GM21528 (cell line): ENCODE results near the gene IGFBPL1.
"Not testable (repeated sequence)": the region's sequence is repeated elsewhere in the genome, so short reads cannot be mapped to it uniquely, and the experiment has no call there.

Experiments used
- ATAC-seq: cut with Tn5 transposase; IDR thresholded peaks from one replicate; pipeline ENCODE4 v1.9.1; 2021; ENCODE audit warnings: mild to moderate bottlenecking, moderate library complexity; ENCODE audit not compliant: unreplicated experiment, low FRiP score

IGFBPL1 gene

DNA sequence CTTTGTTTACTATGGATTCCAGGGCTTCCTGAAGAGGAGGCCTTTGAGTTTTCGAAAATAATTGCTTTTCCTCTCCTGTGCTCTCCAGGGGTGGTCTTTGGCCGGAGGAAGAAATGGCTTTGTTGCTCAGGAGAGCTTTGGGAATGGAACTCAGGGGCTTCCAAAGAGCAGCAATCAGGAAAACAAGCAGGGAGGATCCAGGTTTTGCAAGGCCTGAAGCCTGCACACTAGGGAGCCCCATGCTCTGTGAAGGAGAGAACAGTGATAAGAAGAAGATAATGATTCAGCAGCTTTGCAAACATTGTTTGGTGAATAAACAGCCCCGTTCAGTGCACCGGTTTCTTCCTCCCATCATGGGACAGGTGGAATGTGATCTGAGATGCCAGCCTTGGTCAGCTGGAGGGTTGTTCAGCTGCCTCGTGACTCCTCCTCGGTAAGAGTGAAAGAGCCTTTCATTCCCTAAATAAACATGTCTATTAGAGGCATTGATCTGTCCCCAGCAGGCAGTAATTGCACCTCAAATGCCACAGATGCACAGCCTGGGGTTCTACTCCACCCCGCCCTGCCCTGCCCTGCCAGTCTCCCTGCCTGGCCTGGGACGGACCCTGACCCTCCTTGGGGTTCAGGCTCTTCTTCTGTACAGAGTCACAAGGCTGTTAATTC lies 43.3 kb downstream of the IGFBPL1 start:
- ATAC-seq: no peak

DNA sequence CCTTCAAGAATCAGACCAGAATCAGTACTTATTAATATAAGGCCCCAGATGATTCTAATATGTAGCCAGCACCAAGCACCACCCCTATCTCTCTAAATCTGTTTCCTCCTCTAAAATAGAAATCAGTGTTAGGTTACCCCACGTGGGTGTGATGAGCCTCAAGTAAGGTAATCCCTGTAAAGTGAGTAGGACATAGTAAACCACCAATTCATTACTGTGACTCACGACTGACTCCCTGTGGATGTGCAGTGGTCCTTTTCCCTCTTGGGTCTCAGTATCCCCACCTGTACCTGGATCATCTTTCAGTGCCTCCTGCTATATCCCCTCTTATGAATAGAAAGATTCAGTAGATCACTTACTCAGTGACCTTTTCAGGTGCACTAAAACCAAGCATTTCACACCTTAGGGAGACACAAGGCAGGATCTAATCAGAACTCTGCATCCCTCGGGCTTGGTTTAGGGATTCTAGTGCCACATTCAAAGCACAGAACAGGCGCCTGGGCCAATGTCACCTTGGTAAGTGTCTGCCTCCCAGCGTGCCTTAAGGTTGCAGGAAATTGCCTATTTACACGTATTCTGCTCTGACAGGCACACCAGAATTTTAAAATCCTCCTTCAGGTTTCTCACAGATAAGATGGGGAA lies 43.9 kb downstream of the IGFBPL1 start:
- no peak for ATAC-seq

DNA sequence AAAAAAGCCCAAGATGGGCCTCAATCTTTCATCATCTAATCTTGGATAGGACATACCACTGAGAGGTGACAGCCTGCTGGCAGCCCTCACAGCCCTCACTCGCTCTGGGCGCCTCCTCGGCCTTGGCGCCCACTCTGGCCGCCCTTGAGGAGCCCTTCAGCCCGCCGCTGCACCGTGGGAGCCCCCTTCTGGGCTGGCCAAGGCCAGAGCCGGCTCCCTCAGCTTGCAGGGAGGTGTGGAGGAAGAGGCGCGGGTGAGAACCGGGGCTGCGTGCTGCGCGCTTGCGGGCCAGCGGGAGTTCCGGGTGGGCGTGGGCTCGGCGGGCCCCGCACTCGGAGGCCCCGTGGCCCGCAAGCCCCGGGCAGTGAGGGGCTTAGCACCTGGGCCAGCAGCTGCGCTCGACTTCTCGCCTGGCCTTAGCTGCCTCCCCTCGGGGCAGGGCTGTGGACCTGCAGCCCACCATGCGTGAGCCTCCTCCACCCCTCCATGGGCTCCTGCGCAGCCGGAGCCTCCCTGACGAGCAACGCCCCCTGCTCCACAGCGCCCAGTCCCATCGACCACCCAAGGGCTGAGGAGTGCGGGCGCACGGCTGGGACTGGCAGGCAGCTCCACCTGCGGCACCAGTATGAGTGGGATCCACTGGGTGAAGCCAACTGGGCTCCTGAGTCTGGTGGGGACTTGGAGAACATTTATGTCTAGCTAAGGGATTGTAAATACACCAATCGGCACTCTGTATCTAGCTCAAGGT lies 46.7 kb downstream of the IGFBPL1 start:
- ATAC-seq: not testable (repeated sequence)

DNA sequence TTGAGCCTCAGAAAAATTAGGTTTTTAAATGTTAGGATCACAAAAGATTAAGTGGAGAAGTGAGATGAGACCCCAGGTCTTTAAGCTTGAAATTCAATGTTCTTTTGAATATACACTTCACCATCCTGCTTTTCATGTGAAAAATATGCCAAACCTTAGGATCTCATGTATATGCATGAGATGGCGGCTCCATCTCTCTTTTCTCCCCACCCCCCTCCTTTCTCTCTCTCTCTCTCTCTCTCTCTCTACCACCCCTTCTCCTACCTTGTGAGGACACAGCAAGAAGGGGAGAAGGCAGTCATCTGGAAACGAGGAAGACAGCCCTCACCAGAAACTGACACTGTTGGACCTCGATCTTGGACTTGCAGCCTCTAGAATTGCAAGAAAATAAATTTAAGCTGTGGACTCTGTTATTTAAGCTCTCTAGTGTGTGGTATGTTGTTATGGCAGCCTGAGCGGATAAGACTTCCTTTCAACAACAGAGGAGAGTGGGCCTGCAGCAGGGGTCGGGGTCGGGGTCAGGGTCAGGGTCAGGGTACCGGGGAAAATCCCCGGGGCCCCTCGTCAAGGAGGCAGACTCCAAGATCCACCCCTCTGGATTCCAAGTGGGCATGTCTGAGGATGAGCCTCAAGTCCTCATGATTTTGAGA lies 48.1 kb downstream of the IGFBPL1 start:
- no peak for ATAC-seq

DNA sequence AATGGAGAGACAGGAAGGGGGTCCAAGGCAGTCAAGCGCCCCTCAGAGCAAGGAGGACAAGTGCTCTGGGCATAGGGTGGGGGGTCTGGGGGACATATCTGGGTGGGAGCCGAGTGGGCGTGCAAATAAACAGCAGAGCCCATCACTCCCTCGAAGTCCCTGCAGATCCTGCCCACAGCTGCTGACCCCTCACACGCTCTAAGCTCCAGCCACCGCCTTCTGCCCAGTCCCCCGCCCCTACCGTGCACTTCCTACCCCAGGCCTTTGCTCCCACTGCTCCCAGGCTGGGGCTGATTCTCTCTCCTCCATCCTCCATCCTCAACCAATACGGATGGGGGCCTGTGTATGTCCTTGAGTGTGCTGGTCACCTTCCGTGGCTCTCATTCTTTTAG lies 48.7 kb downstream of the IGFBPL1 start:
- ATAC-seq: no peak

DNA sequence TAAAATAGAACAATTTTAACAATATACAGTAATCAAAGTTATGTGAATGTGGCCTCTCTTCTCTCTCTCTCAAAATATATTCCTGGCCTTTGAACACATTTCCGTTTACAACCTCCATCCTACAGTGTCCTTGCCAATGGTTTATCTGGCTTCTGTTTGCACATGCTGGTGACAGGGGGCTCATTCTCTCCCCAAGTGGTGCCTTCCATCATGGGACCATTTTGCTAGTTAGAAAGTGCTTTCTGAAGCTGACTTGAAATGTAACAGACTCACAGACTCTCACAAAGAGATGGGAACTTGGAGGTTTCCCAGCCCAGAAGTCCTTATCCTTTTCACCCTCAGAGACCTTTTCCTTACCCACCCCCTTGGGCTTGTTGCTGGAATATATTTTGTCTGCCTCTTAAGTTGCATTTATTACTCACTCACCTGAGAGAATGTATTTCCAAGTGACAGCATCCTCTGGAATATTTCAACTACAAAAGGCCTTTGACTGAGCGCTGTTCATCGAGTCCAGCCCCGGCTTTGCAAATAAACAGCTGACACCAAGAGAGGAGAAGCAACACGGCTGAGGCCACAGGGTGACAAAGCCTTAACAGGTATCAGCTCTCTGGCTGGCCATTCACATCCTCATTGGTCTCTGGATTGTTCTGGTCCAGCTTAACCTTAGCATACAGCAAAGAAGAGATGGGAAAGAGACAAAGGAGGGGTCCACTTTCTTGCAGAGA lies 49.2 kb downstream of the IGFBPL1 start:
- no peak for ATAC-seq

DNA sequence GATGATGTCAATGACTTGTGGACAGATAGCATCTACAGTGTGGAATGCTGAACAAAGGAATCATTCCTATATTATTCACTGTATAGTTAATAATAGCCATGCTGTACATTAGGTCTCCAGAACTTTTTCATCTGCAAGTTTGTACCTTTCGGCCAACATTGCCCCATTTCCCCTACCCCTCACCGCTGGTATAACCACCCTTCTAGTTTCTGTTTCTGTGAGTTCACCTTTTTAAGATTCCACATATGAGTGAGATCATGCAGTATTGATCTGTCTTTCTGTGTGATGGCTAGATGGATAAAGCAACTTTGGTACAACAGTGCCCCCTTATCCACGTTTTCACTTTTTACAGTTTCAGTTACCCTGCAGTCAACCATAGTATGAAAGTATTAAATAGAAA lies 50.6 kb downstream of the IGFBPL1 start:
- ATAC-seq: no peak

DNA sequence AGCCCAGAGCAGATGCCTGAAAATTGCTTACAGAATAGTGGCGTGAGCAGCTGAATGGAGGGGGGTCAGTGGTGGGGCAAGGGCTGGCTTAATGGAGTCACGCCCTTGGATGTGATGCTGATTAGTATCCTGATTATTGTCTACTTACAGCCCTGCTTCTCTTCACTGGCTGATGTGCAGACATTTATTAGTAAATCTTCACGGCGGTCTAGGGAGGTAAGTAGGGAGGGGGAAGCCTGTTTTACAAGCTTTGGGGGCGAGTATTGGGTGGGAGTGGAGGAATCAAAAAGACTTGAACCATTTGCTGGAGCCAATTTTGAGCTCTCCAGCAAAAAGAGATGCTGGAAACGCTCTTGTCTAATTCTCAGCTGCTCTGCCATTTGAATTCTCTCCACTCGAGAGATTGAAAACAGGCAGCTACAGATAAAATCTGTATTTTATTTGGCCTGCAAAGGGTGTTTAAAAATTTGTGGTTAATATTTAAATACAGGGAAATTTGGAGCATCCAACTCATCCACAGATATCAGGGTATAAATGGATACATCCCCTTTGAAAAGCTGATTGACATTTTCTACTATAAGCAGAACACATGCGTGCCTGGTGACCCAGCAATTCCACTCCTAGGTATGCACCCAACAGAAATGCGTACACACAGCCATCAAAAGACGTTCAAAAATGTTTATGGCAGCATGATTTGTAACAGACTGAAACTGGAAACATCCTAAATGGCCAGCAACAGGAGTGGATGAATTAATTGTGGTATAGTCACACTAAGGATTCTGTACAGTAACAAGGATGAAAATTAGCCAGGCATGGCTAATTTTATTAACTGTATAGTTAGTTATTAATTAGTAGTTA lies 51.3 kb downstream of the IGFBPL1 start:
- no peak for ATAC-seq

DNA sequence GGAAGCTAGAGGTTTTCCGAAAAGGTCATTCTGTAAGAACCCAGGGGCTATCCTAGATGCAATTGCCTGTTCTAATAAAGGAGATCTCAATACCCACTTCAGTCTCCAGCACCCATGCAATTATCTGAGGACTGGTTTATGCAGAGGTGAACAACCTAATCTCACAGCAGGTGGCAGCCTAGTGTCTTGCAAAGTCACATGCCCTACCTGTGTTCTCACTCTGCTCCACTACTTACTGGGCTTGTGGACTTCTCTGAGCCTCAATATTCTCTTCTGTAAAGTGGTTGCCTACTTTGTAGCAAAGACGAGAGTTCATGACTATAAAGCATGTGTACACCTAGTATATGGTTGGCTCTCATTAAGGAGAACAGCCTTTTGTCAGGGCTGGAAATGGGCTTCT lies 52.8 kb downstream of the IGFBPL1 start:
- ATAC-seq: no peak

DNA sequence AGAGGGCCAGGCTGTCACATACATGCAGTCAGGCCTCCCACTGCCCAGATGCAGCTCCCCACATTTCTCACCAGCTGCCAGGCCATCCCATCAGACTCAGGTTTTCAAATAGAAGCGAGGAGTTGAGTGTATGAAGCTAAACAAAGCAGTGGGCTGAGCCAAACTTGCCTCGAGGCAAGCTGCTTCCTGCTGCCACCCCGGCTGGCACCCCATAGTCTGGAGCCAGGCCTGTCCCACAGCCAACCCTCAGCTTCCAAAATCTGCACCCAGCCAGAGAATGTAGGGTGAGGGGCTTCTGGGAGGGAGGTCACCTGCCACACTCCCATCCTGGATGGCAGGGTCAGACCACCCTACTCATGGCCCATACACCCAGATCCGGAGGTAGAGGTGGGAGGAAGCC lies 54.1 kb downstream of the IGFBPL1 start:
- ATAC-seq: no peak

DNA sequence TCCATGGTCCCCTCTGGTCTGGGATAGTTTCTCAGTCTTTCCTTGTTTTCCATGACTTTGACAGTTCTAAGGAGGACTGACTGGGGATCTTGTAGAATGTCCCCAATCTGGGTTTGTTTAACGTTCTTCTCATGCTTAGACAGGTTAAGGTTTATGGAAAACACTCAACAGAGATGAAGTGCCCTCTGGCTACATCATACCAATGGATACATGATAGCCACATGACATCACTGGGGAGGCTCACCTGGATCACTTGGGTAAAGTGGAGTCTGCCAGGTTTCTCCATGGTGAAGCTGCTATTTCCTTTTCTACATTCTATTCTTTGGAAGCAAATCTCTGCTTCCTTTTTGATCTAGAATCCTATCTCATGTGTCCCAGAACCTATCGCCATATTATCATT lies 55.5 kb downstream of the IGFBPL1 start:
- ATAC-seq: no peak

DNA sequence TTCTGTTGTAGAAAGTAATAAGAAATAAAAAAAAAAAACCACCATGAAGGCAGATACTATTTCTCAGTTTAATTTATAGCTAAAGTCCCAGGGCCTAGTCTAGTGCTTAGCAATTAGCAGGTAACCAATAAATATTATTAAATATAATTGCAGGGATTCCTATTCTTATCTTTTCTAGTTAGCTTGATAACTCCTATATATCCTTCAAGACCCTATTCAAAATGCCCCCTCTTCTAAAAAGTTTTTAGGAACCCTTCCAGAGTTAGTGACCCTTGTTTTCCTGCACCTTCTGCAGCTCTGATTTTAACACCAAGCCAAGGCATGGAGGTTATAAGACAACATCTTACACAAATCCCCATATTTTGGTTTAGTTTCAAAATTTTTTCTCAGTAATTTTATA lies 56.4 kb downstream of the IGFBPL1 start:
- no peak for ATAC-seq

DNA sequence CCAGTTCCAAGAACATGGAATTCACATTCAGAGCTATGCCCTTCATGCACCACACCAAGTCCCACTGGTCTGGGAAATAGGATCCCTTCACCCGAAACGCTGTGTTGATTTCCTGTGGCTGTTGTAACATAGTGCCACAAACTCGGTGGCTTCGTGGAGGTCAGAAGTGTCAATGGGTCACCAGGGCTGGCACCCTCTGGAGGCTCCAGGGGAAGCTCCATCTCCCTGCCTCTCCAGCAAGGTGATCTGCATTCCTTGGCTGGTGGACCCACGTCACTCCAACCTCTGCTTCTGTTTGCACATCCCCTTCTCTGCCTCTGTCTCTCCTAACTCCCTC lies 60.7 kb downstream of the IGFBPL1 start:
- no peak for ATAC-seq

DNA sequence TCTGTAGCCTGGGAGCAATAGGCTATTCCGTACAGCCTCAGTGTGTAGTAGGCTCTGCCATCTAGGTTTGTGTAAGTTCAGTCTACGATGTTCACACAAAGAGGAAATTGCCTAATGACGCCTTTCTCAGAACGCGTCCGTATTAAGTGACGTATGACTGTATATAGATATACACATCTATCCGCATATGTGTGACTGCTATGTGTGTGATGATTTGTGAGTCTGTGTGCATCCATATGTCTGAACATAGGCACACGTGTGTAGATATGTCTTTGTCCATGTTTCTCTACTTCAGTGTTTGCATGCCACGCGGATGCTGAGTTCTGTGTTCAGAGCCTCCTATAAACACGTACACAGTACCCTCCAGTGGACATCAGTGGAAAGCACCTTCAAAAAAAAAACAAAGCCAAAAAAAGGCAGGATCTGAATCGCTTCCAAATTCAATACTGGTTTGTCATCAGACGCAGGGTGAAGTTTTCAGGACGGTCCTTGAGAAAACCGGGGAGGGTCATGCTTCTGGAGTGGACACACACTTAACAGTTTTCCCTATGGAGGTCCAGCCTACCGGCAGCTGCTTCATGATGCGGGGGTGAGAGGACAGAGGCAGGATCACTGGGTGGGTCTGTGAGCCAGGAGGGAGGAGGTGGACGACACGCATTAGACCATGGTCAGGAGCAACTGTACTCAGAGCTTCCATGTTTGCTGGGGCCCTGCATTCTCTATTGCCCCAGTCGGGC lies 61.2 kb downstream of the IGFBPL1 start:
- peak; percentile 50 for ATAC-seq

DNA sequence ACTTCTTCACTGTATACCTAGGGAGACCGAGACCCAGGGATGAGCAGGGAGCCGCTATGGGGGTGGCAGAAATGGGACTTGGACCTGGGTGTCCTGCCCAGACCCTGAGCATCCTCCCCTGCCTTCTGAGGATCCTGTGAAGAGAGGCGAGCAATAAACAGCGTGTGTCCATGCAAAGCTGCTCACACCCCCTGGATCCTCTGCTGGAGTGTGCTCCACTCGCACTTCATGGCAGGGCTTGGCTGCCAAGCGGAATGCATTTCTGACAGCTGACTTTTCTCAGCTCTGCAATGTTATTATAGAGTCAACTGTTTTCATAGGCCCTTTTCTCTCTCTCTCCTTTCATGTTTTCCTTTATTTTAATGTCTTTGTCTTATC lies 62.8 kb downstream of the IGFBPL1 start:
- ATAC-seq: no peak

DNA sequence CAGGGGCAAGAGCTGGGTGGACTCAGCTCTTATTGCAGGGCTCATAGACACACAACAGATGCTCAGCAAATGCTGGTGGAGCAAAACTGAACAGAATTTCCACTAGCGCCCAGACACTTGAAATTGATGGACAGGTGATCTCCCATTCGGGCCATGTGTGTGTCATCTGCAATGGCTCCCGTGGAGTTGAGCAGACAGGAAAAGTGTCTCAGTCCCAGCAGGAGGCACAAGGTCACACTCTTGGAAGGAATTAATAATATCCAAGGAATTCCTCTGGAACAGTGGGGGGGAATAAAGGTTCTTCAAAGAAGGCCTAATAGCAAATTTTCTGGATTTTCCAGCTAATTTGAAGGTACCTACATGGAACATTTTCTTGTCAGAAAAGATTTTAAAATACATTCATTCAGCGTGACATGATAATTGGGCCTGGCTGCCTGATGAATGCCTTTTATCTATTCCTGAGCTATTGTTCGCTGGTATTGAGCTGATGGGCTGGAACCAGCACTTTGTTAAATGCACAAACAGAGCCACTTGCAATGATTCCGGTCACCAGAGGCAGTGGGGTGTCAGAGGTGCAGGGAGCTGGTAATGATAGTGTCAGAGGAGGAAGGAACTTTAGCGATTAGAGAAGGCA lies 63.3 kb downstream of the IGFBPL1 start:
- ATAC-seq: no peak

DNA sequence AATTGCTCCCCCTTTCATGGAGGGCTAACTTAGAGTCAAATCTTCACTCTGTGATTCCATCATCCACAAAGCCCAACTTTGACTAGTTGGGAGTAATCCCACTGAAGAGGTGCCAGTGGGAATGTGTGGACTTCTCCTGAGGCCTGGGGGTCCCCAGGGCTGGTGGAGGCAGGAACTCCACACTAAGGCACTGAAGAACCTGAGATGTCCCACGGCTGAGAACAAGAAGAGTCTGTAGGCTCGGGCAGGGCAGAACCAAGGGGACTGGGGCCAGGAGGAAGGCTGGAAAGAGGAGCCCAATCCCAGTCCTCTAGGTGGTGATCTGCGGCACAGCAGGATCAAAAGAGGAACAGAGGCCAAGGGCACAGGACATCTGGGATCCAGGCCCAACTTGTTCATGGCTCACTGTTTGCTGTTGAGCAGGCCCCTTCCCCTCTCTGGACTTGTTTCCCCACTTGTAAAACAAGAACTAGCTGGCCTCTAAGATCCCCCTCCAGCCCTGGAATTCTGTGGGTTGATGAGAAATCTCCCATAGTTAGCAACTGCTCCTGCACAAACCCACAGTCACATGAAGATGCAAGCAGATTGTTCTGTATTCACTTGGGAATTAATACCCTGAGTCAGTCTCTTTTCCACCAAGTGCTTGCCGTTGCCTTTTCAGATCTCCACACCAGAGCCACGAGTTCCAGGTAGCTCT lies 64.4 kb downstream of the IGFBPL1 start:
- ATAC-seq: no peak

DNA sequence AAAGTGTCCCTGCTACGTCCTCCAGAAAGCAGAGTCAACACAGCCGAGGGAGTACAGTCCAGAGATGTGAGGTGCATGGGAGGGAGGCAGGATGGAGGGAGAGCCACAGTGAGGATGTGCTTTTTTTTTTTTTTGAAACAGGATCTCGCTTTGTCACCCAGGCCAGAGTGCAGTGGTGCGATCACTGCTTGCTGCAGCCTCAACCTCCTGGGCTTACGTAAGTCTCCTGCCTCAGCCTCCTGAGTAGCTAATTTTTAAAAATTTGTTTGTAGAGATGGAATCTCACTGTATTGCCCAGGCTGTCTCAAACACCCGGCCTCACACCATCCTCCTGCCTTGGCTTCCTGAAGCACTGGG lies 65.0 kb downstream of the IGFBPL1 start:
- no peak for ATAC-seq
